AG04450 (cell line): Measurements from ENCODE around the gene TAC3. TPM values are rescaled to one million over a fixed set of nuclear protein-coding genes. Genes with fewer than 3 reads are reported as not detected.

Experiments used
- CTCF ChIA-PET: fragments of 300-600, 350-600 bp; formaldehyde crosslinking; extraction: SDS; loops from one replicate; lab custom pipeline; 2022; ENCODE audit warnings: antibody characterized with exemption, inconsistent platforms; lab: Charles Lee
- POLR2A ChIA-PET: fragments of 350-600 bp; formaldehyde crosslinking; extraction: SDS; loops from one replicate; lab custom pipeline; 2021; ENCODE audit warnings: antibody characterized with exemption, inconsistent platforms; lab: Yijun Ruan, JAX
- DNase-seq: peaks from one replicate; pipeline ENCODE4 v3.0.0-alpha.2; 2011; ENCODE audit warnings: low read depth, low spot score
- H3K27ac ChIP-seq: one replicate; pipeline ENCODE4 v1.5.1; 2012; ENCODE audit warnings: low read depth, low read length, control low read depth
- H3K27me3 ChIP-seq: one replicate; pipeline ENCODE4 v1.6.0; 2012; ENCODE audit warnings: low read length; ENCODE audit not compliant: control insufficient read depth, insufficient read depth
- H3K4me3 ChIP-seq: 2 replicates; pipeline ENCODE4 v1.5.1; 2011; ENCODE audit warnings: mild to moderate bottlenecking, low read depth, low read length, control low read depth
- H3K9me3 ChIP-seq: 2 replicates; pipeline ENCODE4 v1.5.1; 2012; ENCODE audit warnings: low read length; ENCODE audit not compliant: control insufficient read depth, insufficient read depth
- CTCF ChIP-seq: IDR thresholded peaks from 2 replicates; pipeline ENCODE4 v1.5.1; 2011; ENCODE audit warnings: low read depth, low read length, control low read depth, inconsistent platforms
- polyA plus RNA-seq: library from polyadenylated mRNA; depleted of rRNA; stranded (reverse); fragments of >200 nt; gene quantifications from 2 replicates; pipeline ENCODE4 v1.2.3, GENCODE V29; 2011

Gene TAC3
- polyA plus RNA-seq, 1 experiment: 8.0 TPM

GRCh38 chr12:57001448-57001906 lies 14.9 kb downstream of the TAC3 start:
- Histone ChIP-seq H3K27ac (no peak overlapping the region), H3K9me3 (no peaks in the 10 kb centered on the region; the same call in 1 of the 2 replicates), H3K27me3 (no peaks in the 10 kb centered on the region), H3K4me3 (no peak overlapping the region)
- peak; percentile 70 for TF ChIP-seq CTCF
- POLR2A ChIA-PET: interaction anchor here (1.0 kb wide), 1 partner anchor 276 kb away, joined by 3 read pairs; no protein-coding TSS in a partner anchor
- CTCF ChIA-PET: interaction anchor here (0.6 to 15.4 kb wide), 21 partner anchors 9 to 373 kb away, joined by 3 to 273 read pairs (median 5); partner anchors contain the start of genes HSD17B6, NACA and NEMP1
- DNase-seq: no peak

GRCh38 chr12:57000393-57000792 lies 15.9 kb downstream of the TAC3 start:
- no peak for TF ChIP-seq CTCF
- Histone ChIP-seq H3K27ac (no peak overlapping the region), H3K9me3 (no peaks in the 10 kb centered on the region), H3K27me3 (no peaks in the 10 kb centered on the region), H3K4me3 (no peak overlapping the region)
- CTCF ChIA-PET: interaction anchor here (1.0 to 15.4 kb wide), 6 partner anchors 12 to 274 kb away, joined by 5 to 273 read pairs (median 16); partner anchors contain the start of genes HSD17B6 and NACA
- no peak for DNase-seq
- POLR2A ChIA-PET: no interaction called here

GRCh38 chr12:56999456-56999855 lies 16.9 kb downstream of the TAC3 start:
- no peaks in the 10 kb centered on the region for H3K27me3 ChIP-seq
- ChIA-PET CTCF (interaction anchor here (1.0 to 1.8 kb wide), 4 partner anchors 11 to 363 kb away, joined by 4 to 6 read pairs (median 5); partner anchors contain the start of gene HSD17B6), POLR2A (no interaction called here)
- H3K27ac ChIP-seq: no peak overlapping the region
- no peak overlapping the region for H3K4me3 ChIP-seq
- no peak for TF ChIP-seq CTCF
- H3K9me3 ChIP-seq: no peaks in the 10 kb centered on the region
- no peak for DNase-seq

GRCh38 chr12:56998981-56999380 lies 17.3 kb downstream of the TAC3 start:
- Histone ChIP-seq H3K27ac (no peak overlapping the region), H3K27me3 (no peaks in the 10 kb centered on the region), H3K9me3 (no peaks in the 10 kb centered on the region), H3K4me3 (no peak overlapping the region)
- POLR2A ChIA-PET: no interaction called here
- CTCF ChIA-PET: interaction anchor here (1.2 to 2.9 kb wide), 4 partner anchors 236 to 363 kb away, joined by 4 to 11 read pairs (median 6); partner anchors contain the start of gene HSD17B6
- no peak for DNase-seq
- no peak for TF ChIP-seq CTCF

GRCh38 chr12:56998316-56998715 lies 18.0 kb downstream of the TAC3 start:
- no peak for DNase-seq
- H3K9me3 ChIP-seq: no peaks in the 10 kb centered on the region
- ChIA-PET CTCF (interaction anchor here (1.5 to 2.9 kb wide), 4 partner anchors 11 to 362 kb away, joined by 4 to 11 read pairs (median 7); partner anchors contain the start of gene HSD17B6), POLR2A (no interaction called here)
- no peak overlapping the region for H3K4me3 ChIP-seq
- H3K27me3 ChIP-seq: no peaks in the 10 kb centered on the region
- TF ChIP-seq CTCF: no peak
- H3K27ac ChIP-seq: no peak overlapping the region
